Breast epithelium (tissue), 3 donors: ENCODE measurements around the gene SALL1.

Experiments
- CTCF ChIP-seq, 3 donors: fragments of 450-650 bp; IDR thresholded peaks; one replicate each; pipeline ENCODE4 v1.5.1; 2016 to 2017; ENCODE audit warnings: antibody characterized with exemption in 3 of 3, mild to moderate bottlenecking in 3 of 3, moderate library complexity in 3 of 3
- POLR2A ChIP-seq: fragments of 450-650 bp; IDR thresholded peaks from one replicate; pipeline ENCODE4 v1.6.1; 2016; ENCODE audit warnings: antibody characterized with exemption, mild to moderate bottlenecking, moderate library complexity
- POLR2AphosphoS5 ChIP-seq, 3 donors: sonication (generic); formaldehyde crosslinking; IDR thresholded peaks; one replicate each; pipeline ENCODE4 v1.6.1; 2017; ENCODE audit warnings: antibody characterized with exemption in 3 of 3

DNA sequence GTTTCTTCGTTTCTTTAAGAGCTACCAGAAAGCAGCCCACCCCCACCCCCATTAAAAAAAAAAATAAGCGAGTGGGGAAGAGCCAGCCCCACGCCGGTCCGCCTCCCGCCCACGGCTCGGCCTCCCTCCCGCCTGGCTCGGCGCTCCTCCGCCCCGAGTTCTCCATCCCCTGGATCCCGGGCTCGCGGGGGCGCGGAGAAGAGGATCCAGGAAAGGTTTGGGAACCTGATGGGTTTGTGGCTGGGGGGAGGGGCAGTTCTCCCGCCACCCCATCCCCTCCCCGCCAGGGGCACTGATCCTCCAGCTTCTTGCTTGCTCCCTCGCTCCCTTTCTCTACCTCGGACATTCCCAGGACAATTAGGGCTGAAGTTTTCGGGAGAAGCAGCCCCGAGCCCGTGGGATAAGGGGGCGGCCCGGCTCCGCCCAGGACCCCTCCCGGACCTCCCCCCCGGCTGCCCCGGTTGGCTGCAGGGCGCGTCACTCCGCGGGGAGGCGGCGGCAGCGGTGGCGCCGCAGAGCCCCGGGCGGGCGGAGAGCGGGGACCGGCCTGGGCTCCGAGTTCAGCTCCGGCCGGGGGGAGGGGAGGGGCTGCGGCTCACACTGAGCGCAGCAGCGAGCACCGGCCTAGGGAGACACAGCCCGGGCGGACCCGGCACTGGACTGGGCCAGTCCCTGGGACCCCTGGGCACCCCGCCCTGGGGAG, 1.0 kb upstream of the SALL1 start:
- TF ChIP-seq POLR2AphosphoS5 (IDR thresholded peaks at IDR 0.05), result no peak
- TF ChIP-seq CTCF (IDR thresholded peaks at IDR 0.05), result no peak
- no peak for TF ChIP-seq POLR2A
